DND-41 (cell line): ENCODE data around the gene GLUD2.

ENCODE experiments used
- ATAC-seq: fragments of 200-7000 bp; cut with Tn5 transposase; 3 replicates; pipeline ENCODE4 v1.9.1; 2021; ENCODE audit warnings: low read depth; ENCODE audit not compliant: insufficient read depth
- DNase-seq: peaks from one replicate; pipeline ENCODE4 v3.0.0-alpha.2; 2020
- H2AFZ ChIP-seq: 2 replicates; pipeline ENCODE4 v1.6.0; 2012; ENCODE audit warnings: low read depth, low read length
- H3K27ac ChIP-seq: 2 replicates; pipeline ENCODE4 v1.5.1; 2012; ENCODE audit warnings: low read length, inconsistent platforms
- H3K27me3 ChIP-seq: fragments of 200-600 bp; sonication (generic); 2 replicates; pipeline ENCODE4 v1.6.0; 2012; ENCODE audit warnings: low read length, mild to moderate bottlenecking, inconsistent platforms; ENCODE audit not compliant: insufficient read depth, poor library complexity
- H3K36me3 ChIP-seq: 2 replicates; pipeline ENCODE4 v1.5.1; 2012; ENCODE audit warnings: low read length, inconsistent platforms; ENCODE audit not compliant: insufficient read depth
- H3K4me1 ChIP-seq: 2 replicates; pipeline ENCODE4 v1.5.1; 2012; ENCODE audit warnings: mild to moderate bottlenecking, low read length; ENCODE audit not compliant: insufficient read depth
- H3K4me2 ChIP-seq: 2 replicates; pipeline ENCODE4 v1.6.0; 2012; ENCODE audit warnings: mild to moderate bottlenecking, moderate library complexity, low read length, inconsistent platforms; ENCODE audit not compliant: insufficient read depth
- H3K4me3 ChIP-seq, 2 experiments: fragments of 200-600 bp in 1 of 2; shearing (Covaris generic) in 1 of 2; 2 replicates each; pipeline ENCODE4 v1.5.1; 2012 to 2016; ENCODE audit warnings: inconsistent platforms in 2 of 2, low read length in 2 of 2, mild to moderate bottlenecking in 2 of 2, low read depth in 1 of 2, moderate library complexity in 1 of 2
- H3K79me2 ChIP-seq: 2 replicates; pipeline ENCODE4 v1.6.0; 2012; ENCODE audit warnings: low read length, inconsistent platforms; ENCODE audit not compliant: insufficient read depth
- H3K9ac ChIP-seq: 2 replicates; pipeline ENCODE4 v1.6.0; 2012; ENCODE audit warnings: low read depth, mild to moderate bottlenecking, inconsistent platforms, low read length, moderate library complexity
- H3K9me3 ChIP-seq: 2 replicates; pipeline ENCODE4 v1.5.1; 2012; ENCODE audit warnings: low read length, moderate library complexity, mild to moderate bottlenecking, inconsistent platforms; ENCODE audit not compliant: insufficient read depth, severe bottlenecking
- H4K20me1 ChIP-seq: 2 replicates; pipeline ENCODE4 v1.6.0; 2012; ENCODE audit warnings: low read length; ENCODE audit not compliant: insufficient read depth
- EZH2 ChIP-seq: IDR thresholded peaks from 3 replicates; pipeline ENCODE4 v1.6.1; 2012; ENCODE audit warnings: borderline replicate concordance, low read depth, mild to moderate bottlenecking, moderate library complexity, low read length, inconsistent platforms; ENCODE audit not compliant: severe bottlenecking
- TF ChIP-seq, protein P1 (sequence below): IDR thresholded peaks from 2 replicates; pipeline ENCODE4 v1.5.1; 2012; ENCODE audit warnings: borderline replicate concordance, low read length, moderate library complexity, mild to moderate bottlenecking; ENCODE audit not compliant: poor library complexity, severe bottlenecking; ENCODE audit errors: extremely low read depth

GLUD2 gene

DNA sequence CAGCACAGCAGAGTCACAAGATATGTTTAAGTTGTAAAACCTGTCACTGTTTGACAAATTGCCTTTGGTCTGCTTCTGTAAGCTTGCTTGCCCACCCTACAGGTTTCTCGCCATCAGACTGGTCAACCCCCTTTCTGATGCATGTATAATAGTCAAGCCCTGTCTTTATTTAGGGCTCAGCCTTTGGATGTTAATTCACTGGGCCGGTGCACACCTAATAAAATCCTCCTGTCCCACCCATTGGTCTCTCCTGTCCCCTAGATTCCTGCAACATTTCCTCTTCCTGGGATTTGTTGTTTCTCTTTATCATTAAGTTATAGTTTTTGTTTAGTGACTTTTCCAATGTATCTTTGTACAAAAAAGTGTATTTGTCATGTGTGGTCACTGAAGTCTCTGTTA is 38.2 kb downstream of the GLUD2 start:
- H3K27ac ChIP-seq, result no peak overlapping the region
- DNase-seq (no peak), ATAC-seq (no peak)
- H3K4me2 ChIP-seq, result no peak overlapping the region
- no peak overlapping the region for H2AFZ ChIP-seq
- H3K4me1 ChIP-seq, result no peaks in the 10 kb centered on the region
- no peaks in the 10 kb centered on the region for H3K9me3 ChIP-seq
- H4K20me1 ChIP-seq, result no peaks in the 10 kb centered on the region
- no peaks in the 10 kb centered on the region for H3K27me3 ChIP-seq
- no peaks in the 10 kb centered on the region for H3K79me2 ChIP-seq
- no peaks in the 10 kb centered on the region for H3K36me3 ChIP-seq
- TF ChIP-seq, protein P1, sequence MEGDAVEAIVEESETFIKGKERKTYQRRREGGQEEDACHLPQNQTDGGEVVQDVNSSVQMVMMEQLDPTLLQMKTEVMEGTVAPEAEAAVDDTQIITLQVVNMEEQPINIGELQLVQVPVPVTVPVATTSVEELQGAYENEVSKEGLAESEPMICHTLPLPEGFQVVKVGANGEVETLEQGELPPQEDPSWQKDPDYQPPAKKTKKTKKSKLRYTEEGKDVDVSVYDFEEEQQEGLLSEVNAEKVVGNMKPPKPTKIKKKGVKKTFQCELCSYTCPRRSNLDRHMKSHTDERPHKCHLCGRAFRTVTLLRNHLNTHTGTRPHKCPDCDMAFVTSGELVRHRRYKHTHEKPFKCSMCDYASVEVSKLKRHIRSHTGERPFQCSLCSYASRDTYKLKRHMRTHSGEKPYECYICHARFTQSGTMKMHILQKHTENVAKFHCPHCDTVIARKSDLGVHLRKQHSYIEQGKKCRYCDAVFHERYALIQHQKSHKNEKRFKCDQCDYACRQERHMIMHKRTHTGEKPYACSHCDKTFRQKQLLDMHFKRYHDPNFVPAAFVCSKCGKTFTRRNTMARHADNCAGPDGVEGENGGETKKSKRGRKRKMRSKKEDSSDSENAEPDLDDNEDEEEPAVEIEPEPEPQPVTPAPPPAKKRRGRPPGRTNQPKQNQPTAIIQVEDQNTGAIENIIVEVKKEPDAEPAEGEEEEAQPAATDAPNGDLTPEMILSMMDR, result no peak
- TF ChIP-seq EZH2, result no peak
- H3K4me3 ChIP-seq, result no peak overlapping the region
- H3K9ac ChIP-seq, result no peak overlapping the region

DNA sequence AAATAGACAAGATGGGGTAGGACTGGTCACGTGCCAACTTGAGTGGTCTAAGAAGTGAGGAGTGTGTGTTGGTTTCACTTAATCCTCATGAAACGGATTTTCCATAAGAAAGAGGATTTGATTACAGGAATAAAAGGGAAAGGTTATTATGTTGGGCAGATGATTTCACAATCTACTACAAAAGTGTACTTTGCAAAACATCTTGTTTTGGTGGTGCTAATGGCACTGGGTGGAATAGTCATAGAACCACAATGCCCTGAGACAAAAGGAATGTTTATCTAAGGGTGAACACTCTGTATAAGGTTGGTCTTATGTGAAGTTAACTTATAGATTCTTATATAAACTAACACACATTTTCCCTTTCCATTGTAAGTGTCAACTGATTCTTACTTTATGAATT is 45.6 kb downstream of the GLUD2 start:
- Histone ChIP-seq H3K9ac (no peak overlapping the region), H3K79me2 (no peaks in the 10 kb centered on the region), H3K4me1 (no peaks in the 10 kb centered on the region), H3K27me3 (no peaks in the 10 kb centered on the region), H3K4me2 (no peak overlapping the region), H3K27ac (no peak overlapping the region), H3K4me3 (no peak overlapping the region), H2AFZ (no peak overlapping the region), H3K9me3 (no peaks in the 10 kb centered on the region), H4K20me1 (no peaks in the 10 kb centered on the region), H3K36me3 (no peaks in the 10 kb centered on the region)
- no peak for DNase-seq
- no peak for ATAC-seq
- TF ChIP-seq EZH2, result no peak
- TF ChIP-seq, protein P1, result no peak
